ENCODE data around the gene TAF4. TPM values are rescaled to one million over a fixed set of nuclear protein-coding genes. Genes with fewer than 3 reads are reported as not detected.

TAF4 gene
- total RNA-seq, 4 donors from 2014 or later: 8.0 to 24.9 (median 13.9) TPM

DNA sequence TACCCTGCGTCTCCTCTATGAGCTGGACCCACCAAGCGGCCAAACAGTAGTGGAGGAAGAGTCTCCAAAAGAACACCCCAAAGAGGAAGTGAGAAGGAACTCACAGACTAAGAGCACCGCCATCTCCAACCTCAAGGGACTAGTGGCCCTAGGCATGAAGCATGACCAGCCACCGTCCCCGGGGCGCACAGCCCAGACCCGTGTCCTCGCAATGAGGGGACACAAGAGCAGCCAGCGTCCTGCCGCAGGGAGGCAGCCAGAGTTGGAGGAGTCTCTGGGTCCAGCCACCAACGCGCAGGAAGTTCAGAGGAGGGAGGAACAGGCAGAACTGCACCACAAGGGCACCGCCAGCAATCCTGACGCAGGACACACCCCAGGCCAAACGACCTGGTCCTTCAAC lies 72.6 kb downstream of the TAF4 start:
- DNase-seq (no peak), ATAC-seq (no peak)
- H3K36me3 ChIP-seq: peaks cover 3 to 78% of the 10 kb centered on the region in 2 donors
- TF ChIP-seq CTCF (IDR thresholded peaks at IDR 0.05 in 4 of 5, conservative IDR thresholded peaks at IDR 0.05 in 1 of 5) (no peak), POLR2A (IDR thresholded peaks at IDR 0.05) (no peak)
- H3K9me3 ChIP-seq: peaks cover 0 to 7% (median 6%) of the 10 kb centered on the region in 3 donors
- H3K27ac ChIP-seq: no peak overlapping the region
- H3K27me3 ChIP-seq: no peaks in the 10 kb centered on the region
- intact Hi-C loops (cut with DNase I; ENCODE audit: low total_unique reads): no loop called here
- H3K4me1 ChIP-seq: no peaks in the 10 kb centered on the region
- no peak overlapping the region for H3K4me3 ChIP-seq
- in situ Hi-C loops (cut with MboI; ENCODE audit: low sequenced_read_pairs in 4 of 4): no loop called here

GRCh38 chr20:61991476-61991875 lies 74.2 kb downstream of the TAF4 start:
- no peak for TF ChIP-seq CTCF (IDR thresholded peaks at IDR 0.05 in 4 of 5, conservative IDR thresholded peaks at IDR 0.05 in 1 of 5)
- TF ChIP-seq POLR2A (IDR thresholded peaks at IDR 0.05): no peak
- intact Hi-C loops (cut with DNase I; ENCODE audit: low total_unique reads) (no loop called here), in situ Hi-C loops (cut with MboI; ENCODE audit: low sequenced_read_pairs in 4 of 4) (no loop called here)
- Histone ChIP-seq H3K27me3 (no peaks in the 10 kb centered on the region), H3K9me3 (peaks cover 0 to 7% (median 6%) of the 10 kb centered on the region in 3 donors), H3K4me1 (peaks cover 0 to 5% of the 10 kb centered on the region in 2 donors), H3K27ac (no peak overlapping the region), H3K4me3 (no peak overlapping the region), H3K36me3 (peaks cover 3 to 72% of the 10 kb centered on the region in 2 donors)
- ATAC-seq (no peak), DNase-seq (no peak)

- no peak overlapping the region for H3K4me3 ChIP-seq
- DNase-seq: no peak
- in situ Hi-C loops (cut with MboI; ENCODE audit: low sequenced_read_pairs in 4 of 4): no loop called here
- H3K36me3 ChIP-seq: peaks cover 3 to 66% of the 10 kb centered on the region in 2 donors
- intact Hi-C loops (cut with DNase I; ENCODE audit: low total_unique reads): no loop called here
- H3K4me1 ChIP-seq: peaks cover 0 to 5% of the 10 kb centered on the region in 2 donors
- no peak overlapping the region for H3K27ac ChIP-seq
- H3K9me3 ChIP-seq: peaks cover 0 to 7% (median 6%) of the 10 kb centered on the region in 3 donors
- TF ChIP-seq POLR2A (IDR thresholded peaks at IDR 0.05) (no peak), CTCF (IDR thresholded peaks at IDR 0.05 in 4 of 5, conservative IDR thresholded peaks at IDR 0.05 in 1 of 5) (no peak)
- no peaks in the 10 kb centered on the region for H3K27me3 ChIP-seq
- ATAC-seq: no peak
These were observed 75.2 kb downstream of the TAF4 start for GRCh38 chr20:61990484-61990883.

DNA sequence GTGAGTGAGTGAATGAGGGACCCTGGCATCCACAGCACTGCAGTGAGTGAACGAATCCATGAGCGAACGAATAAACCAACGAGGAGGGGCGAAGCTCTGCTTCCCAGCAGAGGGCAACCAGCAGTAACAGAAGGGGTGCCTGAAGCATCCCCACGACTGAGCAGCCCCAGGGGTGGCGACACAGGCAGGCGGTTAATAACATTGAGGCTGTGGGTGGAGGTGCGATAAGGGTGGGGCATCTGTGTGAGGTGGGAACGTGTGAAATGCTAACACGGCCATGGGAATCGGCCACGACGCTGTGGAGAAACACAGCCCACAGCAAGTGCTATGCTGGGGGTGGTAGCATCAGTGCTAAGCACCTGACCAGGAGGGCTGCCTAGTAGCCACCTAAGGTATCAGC lies 75.9 kb downstream of the TAF4 start:
- Histone ChIP-seq H3K27ac (no peak overlapping the region), H3K27me3 (no peaks in the 10 kb centered on the region), H3K36me3 (peaks cover 3 to 64% of the 10 kb centered on the region in 2 donors), H3K4me1 (peaks cover 0 to 5% of the 10 kb centered on the region in 2 donors), H3K9me3 (peaks cover 0 to 7% (median 6%) of the 10 kb centered on the region in 3 donors), H3K4me3 (no peak overlapping the region)
- ATAC-seq (no peak), DNase-seq (no peak)
- TF ChIP-seq CTCF (IDR thresholded peaks at IDR 0.05 in 4 of 5, conservative IDR thresholded peaks at IDR 0.05 in 1 of 5) (no peak), POLR2A (IDR thresholded peaks at IDR 0.05) (no peak)
- intact Hi-C loops (cut with DNase I; ENCODE audit: low total_unique reads): no loop called here
- in situ Hi-C loops (cut with MboI; ENCODE audit: low sequenced_read_pairs in 4 of 4): no loop called here

DNA sequence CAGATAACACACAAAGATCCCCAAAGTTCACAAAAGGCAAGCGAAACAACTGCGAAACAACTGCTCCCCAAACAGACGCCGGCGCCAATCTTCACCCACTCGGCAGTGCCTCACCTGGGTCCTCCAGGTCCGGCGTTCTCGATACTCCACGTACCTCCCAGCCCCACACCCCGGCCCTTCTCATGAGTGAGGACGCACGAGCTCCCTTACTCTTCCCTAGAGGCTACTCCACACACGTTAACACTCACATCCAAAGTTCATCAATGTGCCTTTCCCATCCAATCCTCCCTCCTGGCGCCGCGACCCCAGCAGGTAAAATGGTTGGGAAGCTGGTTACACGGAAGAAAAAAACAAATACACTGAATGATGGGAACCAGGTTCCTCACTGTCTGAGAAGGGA lies 77.0 kb downstream of the TAF4 start:
- Histone ChIP-seq H3K27ac (no peak overlapping the region), H3K4me3 (no peak overlapping the region), H3K27me3 (no peaks in the 10 kb centered on the region), H3K4me1 (peaks cover 0 to 5% of the 10 kb centered on the region in 2 donors), H3K9me3 (peaks cover 0 to 7% (median 6%) of the 10 kb centered on the region in 3 donors), H3K36me3 (peaks cover 3 to 53% of the 10 kb centered on the region in 2 donors)
- no peak for DNase-seq
- TF ChIP-seq CTCF (IDR thresholded peaks at IDR 0.05 in 4 of 5, conservative IDR thresholded peaks at IDR 0.05 in 1 of 5) (no peak), POLR2A (IDR thresholded peaks at IDR 0.05) (no peak)
- in situ Hi-C loops (cut with MboI; ENCODE audit: low sequenced_read_pairs in 4 of 4): no loop called here
- ATAC-seq: no peak
- intact Hi-C loops (cut with DNase I; ENCODE audit: low total_unique reads): no loop called here

All from gastrocnemius medialis (tissue), 4 donors.